GM21723 (cell line): ENCODE data around the gene ANKRD36.
"Not testable (repeated sequence)": the region's sequence is repeated elsewhere in the genome, so short reads cannot be mapped to it uniquely, and the experiment has no call there.

Experiments used
- ATAC-seq: cut with Tn5 transposase; IDR thresholded peaks from one replicate; pipeline ENCODE4 v1.9.1; 2021; ENCODE audit warnings: mild to moderate bottlenecking, moderate library complexity; ENCODE audit not compliant: unreplicated experiment

Gene ANKRD36

GRCh38 chr2:97112320-97113049 lies 468 bp upstream of the ANKRD36 start:
- peak; percentile 58 for ATAC-seq

DNA sequence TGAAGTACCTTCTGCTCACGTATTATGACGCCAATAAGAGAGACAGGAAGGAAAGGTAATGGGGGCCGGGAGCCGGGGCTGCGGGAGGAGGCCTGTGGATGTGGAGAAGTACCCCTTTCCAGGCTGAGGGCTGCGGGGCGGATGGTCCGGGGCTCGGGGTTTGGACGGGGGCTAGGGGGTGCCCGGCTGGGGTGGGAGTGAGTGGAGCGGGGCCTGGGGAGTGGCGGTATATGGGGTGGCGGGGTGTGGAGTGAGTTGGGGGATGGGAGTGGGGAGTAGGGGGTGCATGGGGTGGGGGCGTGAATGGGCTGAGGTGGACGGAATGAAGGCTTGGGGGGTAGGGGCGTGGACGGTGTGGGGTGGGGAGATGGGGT lies 916 bp downstream of the ANKRD36 start:
- not testable (repeated sequence) for ATAC-seq

- not testable (repeated sequence) for ATAC-seq
Measured at GRCh38 chr2:97129090-97129489, 16.1 kb downstream of the ANKRD36 start.

- not testable (repeated sequence) for ATAC-seq
Measured at GRCh38 chr2:97144016-97144415, 31.1 kb downstream of the ANKRD36 start.

- ATAC-seq, result not testable (repeated sequence)
Measured at GRCh38 chr2:97166548-97166947, 53.6 kb downstream of the ANKRD36 start.

DNA sequence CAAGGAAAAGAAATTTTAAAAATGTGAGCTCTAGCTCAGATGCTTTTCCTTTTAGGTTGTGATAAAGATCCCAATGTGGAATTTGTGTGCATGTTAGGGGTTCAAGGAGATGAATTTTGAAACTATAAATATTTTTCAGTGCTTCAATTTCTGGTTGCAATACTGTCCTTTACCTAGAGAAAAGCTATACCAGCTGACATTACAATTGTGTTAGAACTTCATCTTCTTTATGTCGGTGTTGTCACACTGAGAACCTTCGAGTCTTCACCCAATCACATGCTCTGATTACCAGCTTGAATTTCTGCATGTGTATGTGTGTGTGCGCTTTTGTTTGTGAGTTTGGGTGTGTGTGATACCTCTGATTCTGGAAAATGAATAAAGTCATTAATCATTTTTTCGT lies 55.0 kb downstream of the ANKRD36 start:
- not testable (repeated sequence) for ATAC-seq

GRCh38 chr2:97168583-97168982 lies 55.6 kb downstream of the ANKRD36 start:
- ATAC-seq, result not testable (repeated sequence)

- not testable (repeated sequence) for ATAC-seq
Measured at GRCh38 chr2:97180391-97180790, 67.4 kb downstream of the ANKRD36 start.

GRCh38 chr2:97195349-97195748 lies 82.4 kb downstream of the ANKRD36 start:
- ATAC-seq, result not testable (repeated sequence)

GRCh38 chr2:97197251-97197650 lies 84.3 kb downstream of the ANKRD36 start:
- ATAC-seq, result not testable (repeated sequence)

- not testable (repeated sequence) for ATAC-seq
Measured at GRCh38 chr2:97200887-97201286, 87.9 kb downstream of the ANKRD36 start.

- not testable (repeated sequence) for ATAC-seq
Measured at GRCh38 chr2:97202643-97203250, 89.8 kb downstream of the ANKRD36 start.

DNA sequence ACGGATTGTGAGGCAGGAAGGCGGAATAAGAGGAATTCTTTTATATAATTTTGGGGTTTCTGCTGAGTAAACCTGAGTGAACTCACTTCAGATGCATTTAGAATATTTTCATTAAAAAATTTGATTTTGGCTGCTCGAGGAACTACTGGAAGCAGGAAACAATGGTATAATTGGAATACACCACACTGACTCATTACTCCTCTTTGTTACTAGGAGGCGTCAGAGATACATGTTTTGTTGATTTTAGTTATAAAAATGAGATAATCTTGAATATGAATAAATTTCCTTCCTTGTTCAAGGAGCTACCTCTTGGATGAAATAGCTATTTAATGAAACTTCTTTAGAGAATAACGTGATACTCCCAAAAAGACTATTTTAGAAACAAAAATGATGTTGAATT lies 97.4 kb downstream of the ANKRD36 start:
- no peak for ATAC-seq

DNA sequence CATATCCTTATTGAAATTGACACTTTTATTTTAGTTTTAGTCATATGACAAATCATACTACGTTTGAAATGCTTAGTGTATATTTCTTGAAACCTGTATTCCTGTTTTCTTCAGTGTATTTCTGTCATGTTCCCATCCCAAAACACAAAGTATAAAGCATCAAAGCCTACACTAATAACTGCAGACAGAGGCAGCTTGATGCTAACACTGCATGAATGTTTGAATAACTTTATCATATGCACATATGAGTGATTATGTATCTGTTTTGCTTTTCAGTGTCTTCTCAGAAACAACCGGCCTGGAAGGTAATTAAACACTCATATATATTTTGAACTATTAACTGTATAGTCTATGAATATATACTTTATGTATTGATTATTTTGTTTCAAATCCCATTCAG lies 102.1 kb downstream of the ANKRD36 start:
- not testable (repeated sequence) for ATAC-seq

DNA sequence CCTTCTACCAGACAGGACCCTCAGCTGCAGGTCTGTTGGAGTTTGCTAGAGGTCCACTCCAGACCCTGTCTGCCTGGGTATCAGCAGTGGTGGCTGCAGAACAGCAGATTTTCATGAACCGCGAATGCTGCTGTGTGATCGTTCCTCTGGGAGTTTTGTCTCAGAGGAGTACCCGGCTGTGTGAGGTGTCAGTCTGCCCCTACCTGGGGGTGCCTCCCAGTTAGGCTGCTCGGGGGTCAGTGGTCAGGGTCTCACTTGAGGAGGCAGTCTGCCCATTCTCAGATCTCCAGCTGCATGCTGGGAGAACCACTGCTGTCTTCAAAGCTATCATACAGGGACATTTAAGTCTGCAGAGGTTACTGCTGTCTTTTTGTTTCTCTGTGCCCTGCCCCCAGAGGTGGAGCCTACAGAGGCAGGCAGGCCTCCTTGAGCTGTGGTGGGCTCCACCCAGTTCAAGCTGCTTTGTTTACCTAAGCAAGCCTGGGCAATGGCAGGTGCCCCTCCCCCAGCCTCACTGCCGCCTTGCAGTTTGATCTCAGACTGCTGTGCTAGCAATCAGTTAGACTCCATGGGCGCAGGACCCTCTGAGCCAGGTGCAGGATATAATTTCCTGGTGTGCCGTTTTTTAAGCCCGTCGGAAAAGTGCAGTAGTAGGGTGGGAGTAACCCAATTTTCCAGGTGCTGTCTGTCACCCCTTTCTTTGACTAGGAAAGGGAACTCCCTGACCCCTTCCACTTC lies 118.1 kb downstream of the ANKRD36 start:
- ATAC-seq, result not testable (repeated sequence)

DNA sequence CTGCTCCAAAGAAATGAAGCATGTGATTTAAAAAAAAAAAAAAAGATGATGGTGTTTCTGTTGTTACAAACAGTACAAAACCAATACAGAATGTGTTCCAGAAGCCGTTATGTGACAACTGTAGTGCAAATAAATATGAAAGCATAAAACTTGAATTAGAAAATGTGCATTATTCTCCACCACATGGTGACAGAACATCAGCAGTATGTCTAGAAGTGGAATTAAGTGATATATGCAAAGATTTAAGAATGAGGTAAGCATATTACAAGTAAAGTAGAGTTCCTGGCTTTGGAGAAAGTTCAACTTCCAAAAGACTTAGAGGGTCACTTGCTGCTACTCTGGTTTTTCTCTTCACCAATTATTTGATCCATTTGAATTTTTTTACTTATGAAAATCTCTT lies 120.0 kb downstream of the ANKRD36 start:
- not testable (repeated sequence) for ATAC-seq

- ATAC-seq, result not testable (repeated sequence)
Measured at GRCh38 chr2:97233660-97234295, 120.8 kb downstream of the ANKRD36 start.

DNA sequence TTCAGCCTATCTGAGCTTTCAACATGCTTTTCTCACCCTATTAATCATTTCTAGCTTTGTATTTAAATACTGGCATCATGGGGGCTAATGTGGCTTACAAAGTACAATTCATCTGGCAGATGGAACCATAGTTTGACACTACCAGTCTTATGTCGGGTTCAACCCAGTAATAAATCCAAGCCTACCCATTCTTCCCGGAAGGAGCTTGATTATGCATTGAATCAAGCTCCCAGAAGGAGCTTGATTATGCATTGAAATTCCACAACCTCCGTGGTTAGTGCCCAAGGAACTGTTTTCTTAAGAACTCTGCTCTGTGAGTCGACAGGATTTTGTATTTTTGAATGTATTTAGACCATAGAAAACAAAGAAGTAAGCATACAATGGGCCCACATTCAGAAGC lies 148.2 kb downstream of the ANKRD36 start:
- ATAC-seq, result not testable (repeated sequence)

- not testable (repeated sequence) for ATAC-seq
Measured at GRCh38 chr2:97266449-97266848, 153.5 kb downstream of the ANKRD36 start.

GRCh38 chr2:97267411-97268074 lies 154.6 kb downstream of the ANKRD36 start:
- no peak for ATAC-seq
